ENCODE measurements around the gene PPDPF. TPM values are rescaled to one million over a fixed set of nuclear protein-coding genes. Genes with fewer than 3 reads are reported as not detected.
"Not testable (repeated sequence)": the region's sequence is repeated elsewhere in the genome, so short reads cannot be mapped to it uniquely, and the experiment has no call there.

The PPDPF gene
- total RNA-seq, 1 donor from 2014 or later: 257 TPM

DNA sequence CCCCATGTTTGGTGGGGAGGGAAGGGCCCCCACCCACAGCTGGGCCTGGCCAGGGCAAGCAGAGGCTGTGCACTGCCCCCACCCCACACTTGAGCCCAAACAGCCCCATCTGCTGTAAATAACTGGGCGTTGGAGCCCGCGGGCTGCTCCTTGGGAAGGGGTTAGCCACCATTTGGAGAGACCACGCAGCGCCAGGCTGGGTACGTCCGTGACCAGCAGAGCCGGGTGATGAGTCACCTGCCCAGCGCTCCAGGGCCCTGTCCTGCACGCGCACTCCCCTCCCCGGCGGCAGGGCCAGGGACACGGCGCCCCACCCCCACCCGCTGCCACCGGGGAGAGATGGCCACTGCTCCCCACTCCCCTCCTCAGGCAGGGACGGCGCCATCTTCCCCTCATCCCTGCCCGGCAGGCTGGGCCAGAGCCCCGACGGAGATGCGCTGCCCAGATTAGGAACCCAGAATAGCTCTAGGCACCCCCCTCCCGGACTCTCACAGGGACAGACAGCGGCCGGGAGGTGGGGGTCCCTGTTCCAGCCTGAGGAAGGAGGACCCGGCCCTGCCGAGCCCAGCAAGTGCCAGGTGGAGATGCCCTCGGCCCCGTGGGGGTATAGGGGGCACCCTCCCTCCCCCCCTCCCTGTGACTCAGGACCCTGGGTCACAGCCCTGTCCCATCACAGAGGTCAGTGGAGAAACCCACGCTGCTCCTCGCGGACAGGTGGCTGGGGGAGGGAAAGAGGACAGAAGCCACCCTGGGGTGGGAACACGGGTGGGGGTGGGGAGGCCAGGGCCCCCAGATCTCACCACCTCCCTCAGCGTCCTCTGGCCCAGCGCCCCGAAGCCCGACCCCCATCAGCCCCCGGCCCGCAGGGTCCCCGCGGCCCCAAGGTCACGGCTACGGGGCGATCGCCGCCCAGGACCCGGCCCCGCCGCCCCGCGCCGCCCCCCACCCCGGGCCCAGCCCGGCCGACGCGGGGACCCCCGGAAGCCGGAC lies 22.3 kb upstream of the PPDPF start:
- intact Hi-C loops (cut with DNase I): no loop called here

GRCh38 chr20:63498960-63499337 lies 21.6 kb upstream of the PPDPF start, which contains the start of gene EEF1A2:
EEF1A2 (minus strand) TSS chr20:63499083; CDS start chr20:63497763, 1,320 bp downstream.
- DNase-seq (ENCODE audit: low spot score): no peak
- intact Hi-C loops (cut with DNase I): no loop called here
- ATAC-seq: no peak

More for the DNA sequence above, 22.3 kb upstream of the PPDPF start:
- ATAC-seq (no peak), DNase-seq (ENCODE audit: low spot score) (no peak)

GRCh38 chr20:63499338-63499969 lies 21.1 kb upstream of the PPDPF start:
- DNase-seq (ENCODE audit: low spot score): no peak
- intact Hi-C loops (cut with DNase I): no loop called here
- ATAC-seq: no peak

DNA sequence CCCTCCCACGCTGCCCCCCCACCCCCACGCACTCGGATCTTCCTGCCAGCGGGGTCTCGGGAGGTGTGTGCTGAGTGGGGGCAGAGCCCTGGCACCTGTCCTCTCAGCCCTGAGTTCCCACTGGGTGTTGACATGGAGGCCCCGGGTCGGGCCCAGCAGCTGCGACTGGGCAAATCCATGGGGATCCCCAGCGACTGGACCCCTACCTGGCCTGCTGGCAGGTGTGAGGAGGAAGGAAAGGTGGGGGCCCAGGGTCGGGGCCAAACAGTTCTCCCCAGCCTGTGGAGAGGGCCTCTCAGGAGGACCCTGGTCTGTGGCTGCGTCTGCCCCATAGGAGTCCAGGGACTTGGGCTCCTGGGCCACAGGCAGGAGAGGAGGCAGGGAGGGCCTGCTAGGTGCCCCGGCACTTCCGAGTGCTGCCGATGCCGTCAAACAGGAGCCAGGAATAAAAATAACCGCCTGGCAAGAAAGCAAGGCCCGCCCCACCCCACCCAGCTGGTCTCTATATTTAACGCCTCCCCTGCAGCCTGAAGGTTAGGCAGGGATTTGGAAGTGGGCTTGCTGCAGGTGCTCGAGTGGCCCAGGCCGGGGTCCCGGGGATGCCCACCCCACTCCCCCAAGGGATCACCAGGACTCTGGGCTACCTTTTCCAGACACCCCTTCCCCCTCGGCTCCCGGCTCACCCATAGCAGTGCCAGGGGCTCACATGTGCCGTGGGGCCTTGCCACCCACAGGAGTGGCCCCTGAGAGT lies 20.2 kb upstream of the PPDPF start:
- intact Hi-C loops (cut with DNase I): no loop called here
- DNase-seq (ENCODE audit: low spot score): no peak
- no peak for ATAC-seq

DNA sequence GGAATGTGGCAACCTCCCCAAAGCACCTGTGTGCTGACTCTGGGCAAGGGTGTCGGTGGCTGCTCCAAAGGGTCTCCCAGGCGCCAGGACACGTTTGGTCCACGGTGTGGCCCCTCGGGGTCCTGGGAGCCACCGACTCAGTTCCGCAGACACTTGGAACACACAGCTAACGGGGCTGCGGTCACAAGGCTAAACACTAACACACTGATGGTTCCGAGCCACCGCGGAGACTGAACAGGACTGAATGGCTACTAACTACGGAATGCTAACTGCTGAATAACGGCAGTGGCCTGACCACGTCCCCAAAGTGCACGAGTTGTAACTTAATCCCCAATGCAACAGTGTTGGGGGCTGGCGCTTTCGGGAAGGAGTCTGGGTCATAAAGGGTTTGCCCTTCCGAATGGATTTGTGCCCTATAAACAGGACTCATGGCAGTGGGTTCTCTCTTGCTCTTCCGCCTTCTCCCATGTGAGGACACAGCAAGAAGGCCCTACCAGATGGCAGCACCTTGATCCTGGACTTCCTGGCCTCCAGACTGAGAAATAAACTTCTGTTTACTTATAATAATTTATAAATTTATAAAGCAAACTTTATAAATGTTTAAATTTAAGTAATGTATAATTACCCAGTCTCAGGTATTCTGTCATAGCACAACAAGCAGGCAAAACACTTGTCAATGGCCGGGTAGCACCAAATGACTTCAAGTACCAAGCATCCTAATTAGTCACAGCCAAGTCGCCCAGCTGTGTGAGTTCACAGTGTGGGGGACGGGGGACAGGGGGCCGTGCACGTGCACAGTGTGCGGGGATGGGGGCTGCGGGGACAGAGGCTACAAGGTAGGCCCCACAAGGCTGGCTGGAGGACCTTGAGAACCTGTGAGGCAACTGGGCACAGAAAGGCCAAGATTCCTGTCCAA lies 19.4 kb upstream of the PPDPF start:
- DNase-seq (ENCODE audit: low spot score): no peak
- intact Hi-C loops (cut with DNase I): no loop called here
- no peak for ATAC-seq

DNA sequence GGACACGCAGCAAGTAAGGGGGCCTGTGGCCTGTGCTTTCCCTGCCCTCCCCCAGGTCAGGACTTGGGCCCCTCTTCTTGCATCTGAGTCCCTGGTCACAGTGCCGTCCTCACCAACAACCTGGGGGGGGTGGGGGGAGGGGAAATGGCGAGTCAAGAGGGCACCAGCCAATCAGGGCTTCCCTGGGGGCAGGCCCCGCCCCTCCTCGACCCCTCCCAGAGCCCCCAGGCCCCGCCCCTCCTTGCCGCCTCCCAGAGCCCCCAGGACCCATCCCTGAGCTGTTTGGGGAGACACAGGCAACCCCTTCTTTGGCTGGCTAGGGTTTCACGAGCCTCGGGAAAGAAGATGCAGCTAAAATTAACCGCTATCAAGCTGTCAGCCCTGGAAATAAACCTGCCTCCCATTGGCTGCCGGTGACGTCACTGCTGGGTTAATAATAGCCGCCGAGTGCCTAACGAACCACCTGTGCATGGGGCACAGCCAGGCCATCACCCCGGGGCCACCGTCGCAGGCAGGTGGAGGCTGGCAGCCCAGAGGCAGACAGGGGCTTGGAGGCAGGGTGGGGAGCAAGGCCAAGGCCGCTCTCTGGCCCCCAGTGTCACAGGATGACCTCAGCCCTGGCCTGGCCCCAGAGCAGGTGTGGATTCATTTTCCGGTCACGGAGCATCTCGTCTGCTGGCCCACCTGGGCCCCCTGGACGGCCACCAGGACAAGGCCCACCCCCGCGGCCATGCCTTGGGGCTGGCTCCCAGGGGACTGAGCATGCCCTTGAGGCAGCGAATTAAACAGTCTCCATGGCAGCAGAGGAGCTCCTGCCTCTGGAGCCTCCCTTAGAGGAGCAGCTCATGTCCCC lies 18.5 kb upstream of the PPDPF start:
- ATAC-seq (no peak), DNase-seq (ENCODE audit: low spot score) (no peak)
- intact Hi-C loops (cut with DNase I): no loop called here

DNA sequence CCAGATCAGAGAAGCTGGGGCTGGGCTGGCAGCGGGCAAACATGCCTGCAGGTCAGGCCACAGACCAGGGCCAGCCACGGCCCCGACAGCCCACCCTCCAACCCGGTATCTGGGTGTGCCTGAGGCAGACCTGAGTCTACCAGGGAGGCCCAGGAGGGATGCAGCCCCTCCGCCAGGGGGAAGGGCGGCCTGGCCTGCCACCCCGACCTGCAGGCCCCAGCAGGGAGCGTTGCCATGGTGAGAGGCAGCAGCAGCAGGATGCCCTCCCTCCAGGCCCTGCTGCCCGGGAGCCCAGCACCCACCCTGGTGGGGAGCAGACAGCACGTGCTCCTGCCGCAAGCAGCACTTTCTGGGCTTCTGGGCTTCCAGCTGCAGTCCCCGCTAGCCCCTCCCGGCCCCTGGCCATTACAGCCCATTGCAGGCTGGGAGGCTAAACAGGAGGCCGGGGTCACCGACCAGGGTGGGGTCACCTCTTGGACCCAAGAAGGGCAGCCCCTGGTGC lies 17.8 kb upstream of the PPDPF start:
- no peak for ATAC-seq
- intact Hi-C loops (cut with DNase I): no loop called here
- DNase-seq (ENCODE audit: low spot score): no peak

DNA sequence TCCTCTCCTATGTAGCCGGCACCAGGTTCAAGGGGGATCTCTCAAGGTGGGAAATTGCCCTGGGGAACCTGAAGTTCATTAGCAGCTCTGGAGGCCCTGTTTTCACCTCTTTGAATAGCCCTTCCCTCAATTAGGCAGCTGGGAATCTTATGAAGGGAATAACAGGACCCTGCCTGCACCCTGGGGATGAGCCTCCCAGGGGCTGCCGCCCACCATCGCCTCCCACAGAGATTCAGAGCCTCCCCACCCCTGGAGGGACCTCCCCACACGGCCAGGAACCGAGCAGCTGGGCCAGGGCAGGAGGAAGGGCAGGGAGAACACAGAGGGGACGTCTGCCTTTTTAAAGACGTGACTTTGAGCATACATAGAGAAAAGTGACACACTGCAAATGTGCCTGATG lies 17.0 kb upstream of the PPDPF start:
- intact Hi-C loops (cut with DNase I): no loop called here
- ATAC-seq: no peak
- DNase-seq (ENCODE audit: low spot score): no peak

DNA sequence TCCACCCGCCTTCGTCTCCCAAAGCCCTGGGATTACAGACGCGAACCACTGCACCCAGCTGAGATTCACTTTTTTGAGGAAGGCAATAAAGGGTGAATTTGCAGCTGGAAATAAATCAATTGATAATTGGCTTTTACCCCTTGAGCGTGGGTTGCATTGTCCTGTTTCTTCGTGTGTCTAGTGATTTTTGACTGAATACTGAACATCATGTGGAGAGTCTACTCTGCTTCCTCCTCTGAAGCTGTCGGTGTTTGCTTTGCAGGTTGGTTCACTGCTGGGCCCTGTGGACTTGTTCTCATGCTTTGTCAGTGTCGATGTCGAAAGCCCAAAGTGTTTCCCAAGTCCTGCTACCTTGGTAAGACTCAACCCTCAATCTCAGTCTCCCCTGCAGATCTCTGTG lies 15.9 kb upstream of the PPDPF start:
- no peak for DNase-seq (ENCODE audit: low spot score)
- no peak for ATAC-seq
- intact Hi-C loops (cut with DNase I): no loop called here

- ATAC-seq (no peak), DNase-seq (ENCODE audit: low spot score) (no peak)
- intact Hi-C loops (cut with DNase I): no loop called here
Observed at GRCh38 chr20:63505281-63505680, 15.3 kb upstream of the PPDPF start.

- peak; percentile 47 for DNase-seq (ENCODE audit: low spot score)
- no peak for ATAC-seq
- intact Hi-C loops (cut with DNase I): no loop called here
Observed at GRCh38 chr20:63505723-63506122, 14.8 kb upstream of the PPDPF start.

DNA sequence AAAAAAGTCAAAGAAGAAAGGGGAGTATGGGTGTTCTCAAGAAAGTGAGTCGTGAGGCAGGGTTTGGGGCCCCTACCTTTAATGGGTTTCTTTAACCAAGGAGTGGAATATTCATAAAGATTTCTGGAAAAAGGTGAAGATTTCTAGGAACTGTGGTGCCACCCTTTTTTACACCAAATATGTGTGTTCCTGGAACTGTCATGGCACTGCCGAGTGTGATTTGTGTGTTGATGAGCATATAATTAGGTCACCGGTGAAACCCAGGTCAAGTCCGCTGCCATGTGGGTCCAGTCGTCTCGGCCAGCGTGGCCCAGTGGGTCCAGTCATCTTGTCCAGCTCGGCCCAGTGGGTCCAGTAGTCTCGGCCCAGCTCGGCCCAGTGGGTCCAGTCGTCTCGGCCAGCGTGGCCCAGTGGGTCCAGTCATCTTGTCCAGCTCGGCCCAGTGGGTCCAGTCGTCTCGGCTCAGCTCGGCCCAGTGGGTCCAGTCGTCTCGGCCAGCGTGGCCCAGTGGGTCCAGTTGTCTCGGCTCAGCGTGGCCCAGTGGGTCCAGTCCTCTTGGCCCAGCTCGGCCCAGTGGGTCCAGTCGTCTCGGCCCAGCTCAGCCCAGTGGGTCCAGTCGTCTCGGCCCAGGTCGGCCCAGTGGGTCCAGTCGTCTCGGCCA lies 13.4 kb upstream of the PPDPF start:
- no peak for ATAC-seq
- intact Hi-C loops (cut with DNase I): no loop called here

DNA sequence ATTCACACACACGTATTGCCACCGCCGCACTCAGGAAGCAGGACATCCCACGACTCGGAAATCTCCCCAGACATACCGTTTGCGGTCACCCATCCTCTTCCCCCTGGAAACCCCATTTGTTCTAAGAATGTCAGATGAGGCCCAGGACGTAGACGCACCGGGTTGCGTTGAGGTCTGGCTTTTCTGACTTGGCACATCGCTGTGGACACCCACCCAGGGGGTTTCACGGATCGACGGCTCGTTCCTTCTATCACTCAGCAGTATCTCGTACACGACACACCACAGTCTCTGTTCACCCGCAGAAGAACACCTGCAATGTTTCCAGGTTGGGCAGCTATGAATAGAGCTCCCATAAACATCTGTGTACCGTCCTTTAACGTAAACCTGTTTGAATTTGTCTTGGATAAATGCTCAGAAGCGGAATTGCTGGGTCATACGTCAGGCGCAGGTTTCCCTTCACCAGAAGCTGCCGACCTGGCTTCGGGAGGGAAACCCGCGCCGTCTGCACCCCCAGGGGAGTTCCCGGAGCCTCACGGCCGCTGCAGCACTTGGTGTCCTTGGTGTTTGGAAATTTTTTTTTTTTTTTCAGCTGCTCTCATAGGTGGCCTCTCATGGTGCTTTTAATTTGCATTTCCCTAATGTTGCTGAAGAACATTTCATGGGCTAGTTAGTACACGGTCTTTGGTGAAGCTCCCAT lies 12.3 kb upstream of the PPDPF start:
- intact Hi-C loops (cut with DNase I): no loop called here
- DNase-seq (ENCODE audit: low spot score) (no peak), ATAC-seq (no peak)

More for the DNA sequence above, 13.4 kb upstream of the PPDPF start:
- DNase-seq (ENCODE audit: low spot score): no peak

GRCh38 chr20:63509088-63509564 lies 11.4 kb upstream of the PPDPF start:
- intact Hi-C loops (cut with DNase I): no loop called here
- ATAC-seq (no peak), DNase-seq (ENCODE audit: low spot score) (no peak)

DNA sequence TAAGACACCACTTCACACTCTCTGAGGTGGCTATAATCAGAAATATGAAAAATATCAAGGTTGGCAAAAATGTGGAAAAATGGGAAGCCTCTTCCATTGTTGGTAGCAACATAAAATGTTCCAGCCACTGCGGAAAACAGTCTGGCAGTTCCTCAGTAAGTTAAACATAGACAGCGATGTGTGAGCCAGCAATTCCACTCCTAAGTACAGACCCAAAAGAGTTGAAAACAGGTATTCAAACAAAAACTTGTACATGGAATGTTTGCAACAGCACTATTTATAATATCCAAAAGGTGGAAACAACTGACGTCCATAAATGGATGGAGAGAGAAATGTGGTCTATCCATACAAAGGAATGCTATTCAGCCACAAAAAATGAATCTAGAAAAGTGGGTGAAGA lies 7.4 kb upstream of the PPDPF start:
- DNase-seq (ENCODE audit: low spot score) (no peak), ATAC-seq (no peak)
- intact Hi-C loops (cut with DNase I): no loop called here

DNA sequence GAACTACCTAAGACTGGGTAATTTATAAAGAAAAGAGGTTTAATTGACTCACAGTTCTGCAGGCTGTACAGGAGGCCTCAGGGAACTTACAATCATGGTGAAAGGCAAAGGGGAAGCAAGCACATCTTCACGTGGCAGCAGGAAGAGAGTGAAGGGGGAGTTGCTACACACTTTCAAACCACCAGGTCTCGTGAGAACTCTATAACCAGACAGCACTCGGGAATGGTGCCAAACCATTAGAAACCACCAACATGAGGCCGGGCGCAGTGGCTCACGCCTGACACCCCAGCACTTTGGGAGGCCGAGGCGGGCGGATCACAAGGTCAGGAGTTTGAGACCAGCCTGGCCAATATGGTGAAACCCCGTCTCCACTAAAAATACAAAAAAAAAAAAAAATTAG lies 6.0 kb upstream of the PPDPF start:
- DNase-seq (ENCODE audit: low spot score); ATAC-seq; intact Hi-C loops (cut with DNase I): not testable (repeated sequence)

All from sciatic nerve (tissue), 2 donors.